PFSK-1 (cell line): Measurements from ENCODE around the gene GNG12.

Experiments used
- FOXP2 ChIP-seq: optimal IDR thresholded peaks from 2 replicates; pipeline ENCODE3; 2011; ENCODE audit warnings: borderline replicate concordance, control low read depth, inconsistent platforms; ENCODE audit not compliant: insufficient read depth; ENCODE audit errors: extremely low read length, extremely low read depth
- POLR2AphosphoS5 ChIP-seq: IDR thresholded peaks from 2 replicates; pipeline ENCODE4 v1.6.1; 2012; ENCODE audit warnings: low read depth, mild to moderate bottlenecking, control low read depth, low read length, moderate library complexity
- SIN3A ChIP-seq: IDR thresholded peaks from 2 replicates; pipeline ENCODE4 v1.6.1; 2012; ENCODE audit warnings: mild to moderate bottlenecking, low read length, moderate library complexity, borderline replicate concordance; ENCODE audit not compliant: insufficient read depth
- TAF1 ChIP-seq: IDR thresholded peaks from 2 replicates; pipeline ENCODE4 v1.6.1; 2012; ENCODE audit warnings: low read length, control low read depth, borderline replicate concordance; ENCODE audit not compliant: insufficient read depth
- TF ChIP-seq, protein P1 (sequence below), 2 experiments: IDR thresholded peaks; 2 replicates each; pipeline versions ENCODE4 v1.6.1 to v1.8.0; 2011 to 2012; ENCODE audit warnings: low read depth in 2 of 2, low read length in 2 of 2, control low read depth in 1 of 2, inconsistent platforms in 1 of 2, mild to moderate bottlenecking in 1 of 2, moderate library complexity in 1 of 2; ENCODE audit not compliant: insufficient read depth in 1 of 2

DNA sequence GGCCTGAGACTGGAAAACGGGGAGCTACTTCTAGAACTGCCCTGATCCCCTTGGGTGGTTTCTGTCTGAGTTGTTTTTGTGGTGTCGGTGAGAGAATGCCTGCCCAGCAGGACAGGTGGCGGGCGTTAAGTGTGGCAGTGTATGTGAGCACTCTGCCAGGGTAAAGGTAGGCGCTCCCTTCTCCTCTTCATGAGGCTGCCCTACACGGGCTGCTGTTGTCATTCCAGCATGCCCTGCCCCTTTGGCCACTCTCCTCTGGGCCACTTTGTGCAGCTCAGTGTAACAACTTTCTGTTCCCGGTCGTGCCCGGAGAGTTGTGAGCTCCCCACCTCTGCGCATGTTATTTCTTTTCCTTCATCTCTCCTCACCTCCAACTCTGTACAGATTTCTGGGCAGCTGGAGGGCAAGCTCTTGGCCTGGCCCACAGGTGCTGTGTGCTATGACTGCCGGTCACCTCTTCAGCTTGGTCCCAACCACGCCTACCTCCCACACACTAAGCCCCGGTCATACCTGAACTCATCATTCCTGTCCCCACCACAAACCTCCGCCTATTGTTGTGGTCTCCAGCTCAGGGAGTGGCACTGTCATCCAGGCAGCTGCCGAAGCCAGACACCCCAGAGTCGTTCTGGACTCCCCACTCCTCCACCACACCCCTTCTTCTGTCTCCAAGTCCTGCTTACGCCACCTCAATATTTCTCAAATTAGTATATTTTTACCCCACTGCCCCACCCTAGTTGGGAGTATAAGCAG lies 79.3 kb downstream of the GNG12 start:
- no peak for TF ChIP-seq POLR2AphosphoS5
- no peak for TF ChIP-seq SIN3A
- TF ChIP-seq TAF1, result no peak
- TF ChIP-seq, protein P1, sequence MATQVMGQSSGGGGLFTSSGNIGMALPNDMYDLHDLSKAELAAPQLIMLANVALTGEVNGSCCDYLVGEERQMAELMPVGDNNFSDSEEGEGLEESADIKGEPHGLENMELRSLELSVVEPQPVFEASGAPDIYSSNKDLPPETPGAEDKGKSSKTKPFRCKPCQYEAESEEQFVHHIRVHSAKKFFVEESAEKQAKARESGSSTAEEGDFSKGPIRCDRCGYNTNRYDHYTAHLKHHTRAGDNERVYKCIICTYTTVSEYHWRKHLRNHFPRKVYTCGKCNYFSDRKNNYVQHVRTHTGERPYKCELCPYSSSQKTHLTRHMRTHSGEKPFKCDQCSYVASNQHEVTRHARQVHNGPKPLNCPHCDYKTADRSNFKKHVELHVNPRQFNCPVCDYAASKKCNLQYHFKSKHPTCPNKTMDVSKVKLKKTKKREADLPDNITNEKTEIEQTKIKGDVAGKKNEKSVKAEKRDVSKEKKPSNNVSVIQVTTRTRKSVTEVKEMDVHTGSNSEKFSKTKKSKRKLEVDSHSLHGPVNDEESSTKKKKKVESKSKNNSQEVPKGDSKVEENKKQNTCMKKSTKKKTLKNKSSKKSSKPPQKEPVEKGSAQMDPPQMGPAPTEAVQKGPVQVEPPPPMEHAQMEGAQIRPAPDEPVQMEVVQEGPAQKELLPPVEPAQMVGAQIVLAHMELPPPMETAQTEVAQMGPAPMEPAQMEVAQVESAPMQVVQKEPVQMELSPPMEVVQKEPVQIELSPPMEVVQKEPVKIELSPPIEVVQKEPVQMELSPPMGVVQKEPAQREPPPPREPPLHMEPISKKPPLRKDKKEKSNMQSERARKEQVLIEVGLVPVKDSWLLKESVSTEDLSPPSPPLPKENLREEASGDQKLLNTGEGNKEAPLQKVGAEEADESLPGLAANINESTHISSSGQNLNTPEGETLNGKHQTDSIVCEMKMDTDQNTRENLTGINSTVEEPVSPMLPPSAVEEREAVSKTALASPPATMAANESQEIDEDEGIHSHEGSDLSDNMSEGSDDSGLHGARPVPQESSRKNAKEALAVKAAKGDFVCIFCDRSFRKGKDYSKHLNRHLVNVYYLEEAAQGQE (IDR thresholded peaks at IDR 0.05; ENCODE audit: insufficient read depth in 1 of 2, low read depth in 2 of 2, low read length in 2 of 2), result no peak
- TF ChIP-seq FOXP2, result no peak
